GM19438 (cell line): ENCODE measurements around the gene FFAR2.

ENCODE experiments used
- ATAC-seq: cut with Tn5 transposase; IDR thresholded peaks from one replicate; pipeline ENCODE4 v1.9.1; 2021; ENCODE audit warnings: low read depth; ENCODE audit not compliant: unreplicated experiment

The FFAR2 gene

DNA sequence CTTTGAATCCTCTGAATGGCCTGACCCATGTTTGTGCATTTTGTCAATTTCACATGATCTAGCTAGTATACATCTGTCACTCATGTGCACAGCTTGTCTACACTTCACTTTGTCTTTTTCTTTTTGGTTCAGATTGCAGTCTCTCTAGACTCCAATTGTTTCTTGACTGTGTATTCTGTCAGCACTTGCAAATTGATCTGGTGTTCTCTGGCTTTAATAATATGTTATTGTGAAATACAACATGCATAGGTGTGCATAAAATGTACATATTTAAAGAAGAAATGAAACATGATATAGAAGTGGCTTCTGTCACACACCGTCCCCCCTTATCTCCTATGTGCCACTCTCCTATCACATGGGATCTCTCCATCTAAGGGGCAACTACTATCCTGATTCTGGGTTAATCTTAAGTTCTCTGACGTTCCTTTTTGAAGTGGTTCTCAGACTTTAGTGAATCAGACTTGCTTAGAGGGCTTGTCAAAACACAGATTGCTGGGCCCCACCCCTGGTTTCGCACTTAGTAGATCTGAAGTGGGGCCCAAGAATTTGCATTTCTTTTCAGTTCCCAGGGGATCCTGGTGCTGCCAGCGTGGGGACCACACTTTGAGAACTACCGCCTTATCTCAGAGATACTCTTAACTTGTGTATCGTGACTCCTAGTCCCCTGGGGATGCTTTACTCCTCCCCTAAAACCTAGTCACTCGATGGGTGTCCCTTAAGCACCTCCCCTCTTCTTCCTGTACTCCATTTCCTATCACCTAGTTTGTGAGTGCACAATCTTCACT is 36.4 kb downstream of the FFAR2 start:
- peak; percentile 60 for ATAC-seq

DNA sequence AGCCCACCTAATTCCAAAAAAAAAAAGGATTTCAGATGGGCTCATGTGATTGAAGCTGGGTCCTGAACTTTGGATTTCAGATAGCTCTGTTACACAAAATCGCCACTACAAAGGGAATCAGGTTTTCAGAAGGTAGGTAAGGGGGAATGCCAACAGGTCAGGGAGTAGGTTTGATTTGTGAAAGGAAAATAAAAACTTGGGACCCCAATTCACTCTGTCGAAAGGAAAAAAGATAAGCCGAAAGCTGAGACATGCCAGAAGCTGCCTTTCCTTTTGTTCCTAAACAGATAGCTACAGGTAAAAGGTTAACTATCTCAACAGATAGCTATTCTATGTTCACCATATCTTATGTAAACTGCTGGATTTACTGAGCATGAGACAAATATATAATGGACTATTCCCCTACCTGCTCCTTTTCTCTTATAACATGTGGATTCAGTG is 38.2 kb downstream of the FFAR2 start:
- ATAC-seq: no peak

DNA sequence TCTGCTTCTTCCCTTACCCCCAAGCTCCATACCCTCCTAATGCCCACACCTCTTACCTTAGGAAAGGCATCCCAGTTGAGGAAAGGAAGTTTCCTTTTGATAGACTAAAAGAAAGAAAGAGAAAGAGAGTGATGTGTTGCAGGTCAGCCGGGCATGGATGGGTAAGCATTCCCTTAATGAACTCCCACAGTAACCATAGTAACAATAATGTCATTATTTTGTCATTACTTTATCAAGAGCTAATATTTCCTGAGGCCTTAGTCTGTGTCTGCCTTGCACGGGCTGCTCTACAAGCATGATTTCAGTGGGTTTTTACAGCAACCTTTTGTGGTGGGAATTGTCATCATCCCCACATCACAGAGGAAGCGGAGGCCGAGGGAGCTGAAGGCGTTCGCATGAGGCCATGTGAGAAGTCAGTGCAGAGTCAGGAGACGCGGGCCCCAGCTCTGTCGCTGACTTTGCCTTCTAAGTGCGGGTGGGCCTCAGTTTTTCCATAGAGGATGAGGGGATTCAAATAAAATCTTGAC is 39.7 kb downstream of the FFAR2 start:
- ATAC-seq: no peak

DNA sequence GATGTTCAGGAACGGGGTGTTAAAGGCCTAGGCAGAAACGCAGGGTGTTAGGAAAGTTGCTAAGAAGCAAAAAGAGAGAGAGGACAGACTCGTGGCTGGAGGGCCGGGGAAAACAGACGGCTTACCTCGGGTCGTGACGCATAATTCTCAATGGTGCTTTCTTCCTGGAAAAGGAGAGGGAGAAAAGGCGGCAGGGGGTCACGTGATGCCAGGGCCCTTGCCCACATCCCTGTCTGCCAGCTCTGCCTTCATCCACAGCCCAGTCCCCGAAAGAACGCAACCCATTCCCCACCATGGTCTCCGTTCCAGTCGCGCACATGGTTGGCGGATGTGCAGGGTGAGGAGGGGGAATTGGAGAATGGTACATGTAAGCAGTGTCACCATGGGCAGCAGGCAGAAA is 40.6 kb downstream of the FFAR2 start:
- no peak for ATAC-seq

DNA sequence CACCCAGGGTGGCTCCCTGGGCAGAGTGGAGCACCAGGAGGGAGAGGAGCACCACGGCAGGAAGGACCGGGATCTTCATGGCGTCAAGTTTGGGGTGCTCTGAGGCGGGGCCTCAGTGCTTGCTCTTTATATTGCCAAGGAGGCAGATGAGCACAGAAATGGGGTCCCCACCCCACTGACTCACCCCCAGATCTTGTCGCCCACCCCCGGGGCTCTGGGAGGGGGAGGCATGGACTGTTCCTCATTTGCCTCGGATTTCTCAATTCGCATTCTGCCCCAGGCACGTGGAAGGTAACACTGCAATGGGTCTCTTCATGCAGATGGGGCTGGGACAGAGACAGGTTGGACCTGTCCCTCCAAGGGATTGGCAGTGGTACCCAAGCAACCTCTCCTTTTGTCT is 42.3 kb downstream of the FFAR2 start, which contains the start of gene KRTDAP:
TSS of gene KRTDAP (minus strand) at position 101 of the 400 bp plus-strand sequence. CDS start at position 79, 22 bp downstream.
- no peak for ATAC-seq

DNA sequence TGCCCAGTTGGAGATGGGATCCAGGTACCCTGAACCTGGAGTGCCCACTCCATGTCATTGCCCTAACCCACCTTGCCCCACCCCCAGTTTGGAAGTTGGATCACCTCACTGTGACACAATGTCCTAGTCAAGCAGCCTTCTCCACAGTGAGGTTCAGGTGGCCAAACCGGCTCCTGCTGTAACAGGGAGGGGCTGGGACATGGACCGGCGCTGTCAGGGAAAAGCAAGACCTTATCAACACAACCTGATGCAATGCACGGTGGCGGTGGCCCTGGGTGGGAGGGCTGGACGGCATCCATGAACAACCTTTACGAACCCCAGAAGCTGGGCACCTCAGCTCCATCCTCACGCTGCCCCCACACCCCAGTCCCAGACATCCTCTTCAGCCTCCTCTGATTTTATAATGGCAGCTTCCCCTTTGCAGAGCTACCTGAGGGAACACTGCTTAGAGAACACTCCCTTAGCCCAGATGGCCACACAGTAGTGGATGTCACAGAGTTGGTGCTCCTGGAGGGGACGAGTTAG is 43.8 kb downstream of the FFAR2 start:
- ATAC-seq: no peak

DNA sequence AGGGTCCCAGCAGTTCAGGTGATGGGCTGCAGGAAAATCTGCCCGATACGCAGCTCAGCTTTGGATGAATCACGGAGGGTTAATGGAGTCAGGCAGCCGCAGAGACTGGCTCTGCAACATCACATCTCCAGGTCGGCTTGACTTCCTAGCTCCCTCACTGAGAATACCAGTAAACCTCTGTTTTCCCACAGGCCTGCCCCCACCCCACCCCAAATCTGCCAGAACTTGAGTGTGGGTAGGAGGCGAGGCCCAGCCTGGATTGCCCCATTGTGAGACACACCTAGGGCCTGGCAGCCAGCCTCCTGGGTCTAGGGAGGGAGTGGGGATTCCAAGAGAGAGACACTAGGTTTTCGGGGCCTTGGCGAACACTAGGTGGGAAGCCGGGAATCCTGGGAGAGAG is 45.9 kb downstream of the FFAR2 start:
- no peak for ATAC-seq

DNA sequence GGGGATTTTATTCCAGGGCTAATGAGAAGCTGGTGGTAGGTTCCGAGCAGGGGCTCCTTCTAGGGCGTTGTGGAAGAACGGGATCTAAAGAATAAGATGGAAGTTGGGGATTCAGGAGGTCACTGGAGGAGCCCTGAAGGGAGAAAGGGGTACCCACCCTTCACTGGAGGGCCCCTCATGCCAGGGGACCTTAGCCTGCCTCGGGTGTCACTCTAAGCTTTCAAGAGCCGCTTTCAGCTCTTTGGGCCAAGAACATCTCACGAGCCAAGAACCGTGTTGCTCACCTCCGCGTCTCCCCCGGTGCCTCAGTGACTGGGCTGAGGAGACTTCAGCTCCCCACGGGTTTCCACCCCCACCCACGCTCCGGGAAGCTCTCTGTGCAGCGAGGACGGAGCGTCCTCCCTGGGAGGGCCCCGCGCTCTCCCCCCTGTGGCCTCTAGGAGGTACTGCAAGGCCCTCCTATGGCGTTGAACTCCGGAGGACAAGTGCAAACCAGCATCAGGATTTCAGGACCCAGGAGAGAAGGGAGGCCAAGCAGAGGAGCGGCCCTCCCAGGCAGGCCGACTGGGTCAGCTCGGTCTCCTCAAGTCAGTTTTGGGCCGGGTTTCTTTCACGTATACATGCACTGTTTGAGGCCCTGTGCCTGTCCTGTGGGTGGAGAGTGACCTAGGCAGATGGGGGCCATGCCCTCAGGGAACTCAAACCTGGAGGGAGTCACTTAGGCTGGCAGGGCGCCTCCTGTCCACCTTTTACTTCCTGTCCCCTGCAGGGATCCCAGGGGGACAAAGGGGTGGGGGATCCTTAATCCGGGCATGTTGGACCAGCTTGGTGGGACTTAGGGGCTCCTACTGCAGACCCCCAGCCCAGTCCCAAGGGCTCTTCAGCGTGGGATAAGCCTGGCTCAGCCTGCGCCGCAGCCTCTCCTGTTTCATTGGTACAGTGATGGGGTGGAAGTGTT is 47.3 kb downstream of the FFAR2 start:
- no peak for ATAC-seq

DNA sequence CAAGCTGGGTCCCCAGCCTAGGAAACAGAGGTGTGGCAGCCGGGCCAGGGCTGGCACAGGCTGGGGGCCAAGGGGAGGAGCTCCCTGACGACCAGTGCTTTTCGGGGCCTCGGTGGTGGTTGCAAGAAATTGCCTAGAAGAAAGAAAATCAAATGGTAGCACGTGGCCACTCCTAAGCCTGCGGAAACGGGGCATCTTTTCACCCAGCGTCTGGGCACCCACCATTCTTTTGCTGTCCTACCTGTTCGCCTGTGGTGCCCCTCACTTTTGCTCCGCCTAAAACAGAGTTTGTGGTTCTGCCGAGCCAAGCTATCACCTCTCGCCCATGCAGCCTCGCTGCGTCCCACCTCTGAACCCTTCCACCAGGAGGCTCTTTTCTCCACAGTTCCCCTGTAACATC is 49.3 kb downstream of the FFAR2 start:
- no peak for ATAC-seq

DNA sequence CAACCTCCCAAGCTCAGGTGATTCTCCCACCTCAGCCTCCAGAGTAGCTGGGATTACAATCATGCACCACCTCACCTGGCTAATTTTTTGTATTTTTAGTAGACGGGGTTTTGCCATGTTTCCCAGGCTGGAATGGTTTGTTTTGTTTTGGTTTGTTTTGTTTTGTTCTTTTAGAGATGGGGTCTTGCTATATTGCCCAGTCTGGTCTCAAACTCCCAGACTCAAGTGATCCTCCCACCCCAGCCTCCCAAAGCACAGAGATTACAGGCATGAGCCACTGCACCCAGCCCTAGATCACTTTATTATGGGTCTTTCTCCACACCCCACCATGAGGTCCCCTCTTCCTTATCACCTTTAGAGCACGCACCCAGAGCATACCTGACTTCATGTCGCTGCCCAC is 50.2 kb downstream of the FFAR2 start:
- no peak for ATAC-seq

DNA sequence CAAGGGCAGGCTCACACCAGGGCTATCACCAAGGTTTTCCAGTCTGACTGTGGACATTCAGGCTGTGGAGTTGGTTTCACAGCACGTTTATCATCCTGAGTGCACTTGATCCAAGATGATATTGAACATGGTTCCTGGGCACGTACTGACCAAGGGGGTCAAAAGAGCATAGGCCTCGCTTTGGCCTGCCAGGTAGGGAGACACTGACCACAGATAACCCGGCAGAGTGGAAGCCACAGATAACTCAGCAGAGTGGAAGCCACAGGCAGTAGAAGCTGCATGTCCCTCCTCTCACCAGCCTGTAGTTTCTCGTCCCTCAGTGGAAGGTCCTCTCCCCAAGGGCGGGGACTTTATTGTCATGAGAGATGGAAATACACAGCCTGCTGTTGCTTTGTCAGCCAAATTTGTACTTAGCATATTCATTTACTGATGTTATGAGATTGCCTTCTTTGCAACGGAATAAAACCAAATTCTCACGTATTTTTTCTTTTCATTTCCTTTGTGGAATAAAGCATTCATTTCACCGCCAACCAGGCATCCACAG is 51.0 kb downstream of the FFAR2 start:
- no peak for ATAC-seq

DNA sequence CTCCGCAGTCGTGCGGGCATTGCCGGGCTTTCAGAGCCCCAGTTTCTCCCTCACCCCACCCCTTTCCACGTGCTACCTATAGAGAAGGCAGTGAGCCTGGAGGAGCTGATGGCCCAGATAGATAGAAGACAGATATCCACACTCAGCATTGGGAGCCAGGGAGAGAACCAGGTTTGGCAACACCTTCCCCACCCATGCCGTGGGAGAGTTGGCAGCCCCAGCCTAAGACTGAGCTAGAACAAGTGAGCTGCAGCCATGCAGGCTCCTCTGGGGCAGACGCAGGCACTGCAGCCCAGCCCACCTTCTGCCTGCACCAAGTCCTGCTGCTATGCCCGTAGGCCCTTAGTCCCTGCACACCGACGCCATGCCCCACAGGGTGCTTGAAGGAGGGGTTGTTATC is 52.6 kb downstream of the FFAR2 start:
- no peak for ATAC-seq
